Stimulated activated CD4-positive, alpha-beta T cell treated with anti-CD3 and anti-CD28 coated beads, Interleukin-1b, Interleukin-23, amount 100 ng/mL, for 48 hours (primary cell): ENCODE results near the gene TPP2.

Experiments used
- DNase-seq: peaks from one replicate; pipeline ENCODE4 v3.0.0-alpha.2; 2020

Gene TPP2

DNA sequence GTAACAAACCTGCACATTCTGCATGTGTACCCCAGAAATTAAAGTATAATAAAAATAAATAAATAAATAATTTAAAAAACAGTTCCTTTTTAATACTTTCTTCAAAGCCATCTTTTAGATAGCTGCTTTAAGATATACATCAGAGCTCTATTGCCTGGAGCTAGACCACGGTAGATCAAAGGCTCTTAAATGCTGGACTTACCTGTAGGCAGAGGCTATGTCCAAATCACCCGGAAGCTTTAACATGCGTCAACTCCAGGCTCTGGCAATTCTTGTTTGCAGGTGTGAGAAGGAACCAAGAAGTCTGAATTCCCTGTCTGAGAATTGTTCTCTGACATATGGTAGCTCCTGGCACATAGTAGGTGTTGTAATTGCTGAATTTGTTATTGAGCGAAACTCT lies 99.7 kb downstream of the TPP2 start:
- no peak for DNase-seq

DNA sequence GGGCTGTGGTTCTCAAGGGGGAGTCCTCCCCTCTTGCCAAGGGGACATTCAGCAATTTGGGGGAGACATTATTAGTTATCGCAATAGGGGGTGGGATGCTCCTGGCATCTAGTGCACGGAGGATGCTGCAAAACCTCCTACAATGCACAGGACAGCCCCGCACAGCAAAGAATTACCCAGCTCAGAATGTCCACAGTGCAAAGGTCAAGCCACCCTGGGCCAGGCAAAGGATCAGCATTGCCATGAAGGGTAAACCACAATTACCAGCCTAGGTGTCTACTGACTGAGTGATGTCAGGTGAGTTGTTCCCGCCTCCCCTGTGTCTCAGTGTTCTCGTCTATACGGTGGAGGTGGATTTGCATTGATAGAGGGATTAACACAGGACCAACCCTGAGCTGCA lies 100.5 kb downstream of the TPP2 start:
- no peak for DNase-seq

DNA sequence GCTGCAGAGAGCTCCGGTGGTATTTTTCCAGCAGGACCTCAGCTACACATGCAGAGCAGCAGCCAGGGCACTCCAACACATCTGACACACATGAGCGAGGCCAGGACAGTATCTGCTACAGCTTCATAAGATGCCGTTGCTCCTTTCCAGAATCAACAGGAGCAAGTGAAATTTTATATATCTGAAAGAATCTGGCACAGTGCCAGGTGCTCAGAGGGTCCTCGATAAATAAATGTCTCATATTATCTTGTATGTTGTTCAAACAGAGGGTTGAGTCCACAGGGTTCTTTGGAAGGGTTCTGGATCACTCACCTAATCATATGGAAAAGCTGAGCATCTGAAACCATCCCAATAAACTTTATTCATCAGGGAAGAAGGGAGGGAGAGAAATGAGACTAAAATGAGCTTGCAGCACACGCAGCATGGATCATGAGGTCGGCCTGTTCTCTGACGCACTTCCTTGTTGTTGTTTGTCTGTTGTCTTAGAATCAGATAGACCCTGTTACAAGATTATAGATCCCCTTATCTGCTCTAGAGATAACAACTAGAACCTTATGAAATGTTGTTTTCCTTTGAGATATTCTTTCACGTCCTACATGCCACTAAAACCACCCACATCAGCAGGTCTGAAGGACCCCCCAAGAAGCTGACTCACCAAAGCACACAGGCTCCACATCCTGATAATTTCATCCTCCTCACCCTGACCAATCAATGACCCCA lies 101.3 kb downstream of the TPP2 start:
- DNase-seq, result no peak

DNA sequence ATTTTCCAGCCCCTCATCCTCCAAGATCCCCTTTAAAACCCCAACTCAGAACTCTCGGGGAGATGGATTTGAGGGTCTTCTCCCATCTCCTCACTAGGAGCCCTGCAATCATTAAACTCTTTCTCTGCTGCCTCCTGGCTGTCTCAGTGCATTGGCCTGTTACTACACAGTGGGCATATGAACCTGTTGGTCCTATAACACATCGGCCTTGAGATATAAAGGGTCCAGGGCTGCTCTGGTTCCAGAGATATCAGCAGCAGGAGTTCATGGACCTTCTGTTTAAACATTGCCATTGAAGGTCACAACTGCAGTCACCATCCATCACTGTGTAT lies 101.8 kb downstream of the TPP2 start:
- DNase-seq, result no peak

DNA sequence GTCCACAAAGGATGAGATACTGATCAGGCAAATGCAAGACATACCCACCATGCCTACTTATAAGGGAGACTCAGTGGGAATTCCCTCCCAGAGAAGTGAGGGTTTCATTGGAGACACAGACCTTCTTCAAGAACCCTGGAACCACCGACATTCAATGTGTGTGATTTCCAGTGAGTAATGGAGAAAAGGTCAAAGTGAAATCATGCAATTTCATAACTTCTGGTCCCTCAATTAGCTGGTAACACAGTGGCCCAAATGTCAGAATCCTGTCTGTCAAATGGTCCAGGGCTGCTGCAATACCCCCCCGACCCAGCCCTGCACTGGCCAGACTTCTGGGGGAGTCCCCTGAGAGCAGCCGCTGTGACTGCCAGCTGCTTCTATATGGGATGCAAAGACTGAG lies 102.7 kb downstream of the TPP2 start:
- no peak for DNase-seq

DNA sequence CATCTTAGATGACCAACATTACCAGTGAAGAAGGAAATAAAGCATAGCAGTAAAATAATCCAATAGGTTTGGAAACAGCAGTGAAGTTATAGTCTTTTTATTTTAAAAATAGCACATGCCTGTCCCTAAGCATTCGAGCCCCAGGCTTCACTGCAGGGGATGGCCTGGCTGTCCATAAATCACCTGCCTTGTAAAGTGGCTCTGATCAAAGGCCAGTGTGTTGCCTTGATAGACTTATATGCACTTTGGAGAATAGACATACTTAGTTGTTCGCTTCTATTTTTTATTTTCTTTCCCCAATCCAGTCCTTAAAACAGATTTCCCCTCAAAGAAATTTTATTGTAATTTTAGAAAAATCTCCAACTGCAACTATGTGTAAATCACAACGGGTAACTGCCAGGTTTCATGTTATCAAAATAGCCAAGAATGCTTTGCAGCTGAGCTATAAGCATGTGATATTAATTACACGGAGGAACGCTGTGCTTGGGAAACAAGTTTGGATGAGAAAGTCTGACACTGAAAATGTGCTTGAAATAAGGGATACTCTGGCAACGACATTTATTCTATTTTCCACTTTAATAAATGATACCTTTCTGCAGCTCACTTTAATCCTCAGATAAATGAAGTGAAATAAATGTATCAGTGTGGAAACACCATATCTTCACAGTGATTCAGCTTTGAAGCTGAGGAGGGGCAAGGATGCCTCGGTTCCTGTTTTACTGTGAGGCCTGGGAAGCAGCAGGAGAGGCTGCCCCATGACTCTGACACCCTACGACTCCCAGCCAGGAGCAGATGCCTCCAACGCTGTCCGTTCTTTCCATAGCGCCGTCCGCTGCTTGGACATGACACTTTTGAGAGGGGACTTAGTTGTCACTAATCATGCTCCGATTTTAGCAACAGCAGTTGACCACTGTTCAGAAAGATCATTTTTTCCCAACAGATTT lies 103.6 kb downstream of the TPP2 start:
- no peak for DNase-seq

DNA sequence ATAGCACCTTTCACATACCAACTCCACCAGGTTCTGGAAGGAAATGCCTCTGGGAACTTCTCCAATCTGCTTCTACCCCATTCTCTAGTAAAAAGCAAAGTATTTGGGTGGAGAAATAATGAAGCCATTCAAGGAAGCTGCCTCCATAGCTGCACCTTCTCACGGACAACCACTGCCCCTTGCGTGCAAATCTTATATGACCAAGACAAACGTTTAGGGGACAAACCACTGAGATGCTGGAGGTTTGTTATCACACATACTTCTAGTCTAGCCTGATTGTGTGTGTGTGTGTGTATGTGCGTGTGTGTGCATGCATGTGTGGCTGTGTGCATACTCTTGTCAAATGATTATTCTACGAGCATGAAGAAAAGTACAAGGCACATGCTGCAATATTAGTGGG lies 104.5 kb downstream of the TPP2 start:
- DNase-seq, result no peak

DNA sequence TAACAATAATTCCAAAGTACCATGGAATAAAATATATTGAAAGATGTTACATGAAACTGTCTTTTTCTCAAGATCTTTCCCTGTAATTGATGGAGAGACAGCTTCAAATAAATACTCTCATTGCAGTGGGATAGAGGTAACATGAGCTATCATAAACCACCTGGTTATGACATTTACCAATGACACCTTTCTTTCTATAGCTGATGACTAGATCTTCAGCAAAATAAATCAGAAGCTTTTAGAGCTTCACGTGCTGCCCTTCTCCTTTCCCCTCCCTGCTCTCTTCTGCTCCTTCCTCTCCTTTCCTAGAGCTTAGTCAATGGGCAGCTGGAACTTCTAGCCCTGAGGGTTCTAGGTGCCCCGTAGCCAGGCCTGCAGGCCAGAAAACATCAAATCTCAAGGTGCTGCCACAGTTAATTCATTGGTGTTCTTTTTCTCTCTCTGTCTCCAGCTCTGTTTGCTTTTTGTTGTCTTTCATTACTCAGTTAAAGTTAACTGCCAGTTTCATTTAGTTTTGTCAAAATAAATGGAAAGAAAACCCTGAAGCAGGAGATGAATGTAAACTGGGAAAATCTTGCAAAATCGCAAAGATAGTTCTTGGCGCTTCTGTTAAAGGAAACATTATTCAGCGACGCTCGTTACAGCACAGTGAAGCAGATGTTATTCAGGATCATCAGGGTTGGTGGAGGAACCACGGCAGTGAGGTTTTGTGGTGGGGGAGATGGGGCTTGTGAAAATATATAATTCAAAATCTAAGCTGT lies 106.4 kb downstream of the TPP2 start:
- no peak for DNase-seq

DNA sequence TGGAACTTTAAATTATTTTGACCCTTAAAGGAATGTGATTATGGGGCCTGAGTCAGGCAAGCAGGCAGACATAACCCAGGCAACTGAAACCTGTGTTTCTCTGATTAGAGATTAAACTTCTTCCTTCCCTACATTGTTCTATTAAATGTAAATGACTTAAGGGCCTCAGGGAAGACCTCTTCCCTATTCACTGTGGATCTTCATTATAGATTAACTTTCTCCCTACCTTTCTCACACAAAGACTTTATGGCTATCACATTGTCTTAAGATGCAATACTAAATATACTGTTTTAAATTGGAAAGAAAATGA lies 106.9 kb downstream of the TPP2 start:
- DNase-seq, result no peak

DNA sequence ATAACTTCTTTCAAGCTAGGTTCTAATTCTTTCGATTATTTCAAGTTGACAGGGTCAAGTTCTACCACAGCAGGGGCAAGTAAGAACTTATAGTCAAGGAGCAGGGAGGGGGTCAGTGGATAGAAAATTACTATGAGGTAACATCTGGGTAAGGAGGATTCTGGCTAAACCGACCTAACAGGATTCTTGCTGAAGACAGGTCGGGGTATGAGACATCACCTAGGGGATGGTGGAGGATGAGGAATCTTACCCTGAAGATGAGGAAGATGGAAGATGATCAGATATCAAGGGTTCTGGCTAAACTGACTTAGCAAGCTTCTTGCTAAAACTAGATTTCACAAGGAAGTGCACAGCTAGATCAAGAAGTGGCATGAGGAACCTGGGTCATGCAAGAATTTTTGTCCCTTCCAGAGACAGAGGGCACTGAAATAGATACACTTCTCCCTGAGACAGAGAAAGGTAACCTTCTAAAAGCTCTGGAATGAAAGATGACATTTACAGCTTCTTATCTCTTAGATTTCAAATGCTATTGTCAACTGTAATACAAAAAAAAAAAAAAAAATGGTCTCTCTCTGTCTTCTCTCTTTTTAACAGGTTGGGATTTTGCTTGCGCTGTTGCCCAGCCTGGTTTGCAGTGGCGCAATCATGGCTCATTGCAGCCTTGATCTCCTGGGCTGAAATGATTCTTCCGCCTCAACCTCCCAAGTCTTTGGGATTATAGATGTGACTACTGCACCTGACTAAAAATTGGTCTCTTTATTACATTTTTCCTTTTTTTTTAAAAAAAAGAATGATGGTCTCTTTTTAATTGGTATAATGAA lies 107.7 kb downstream of the TPP2 start:
- no peak for DNase-seq

DNA sequence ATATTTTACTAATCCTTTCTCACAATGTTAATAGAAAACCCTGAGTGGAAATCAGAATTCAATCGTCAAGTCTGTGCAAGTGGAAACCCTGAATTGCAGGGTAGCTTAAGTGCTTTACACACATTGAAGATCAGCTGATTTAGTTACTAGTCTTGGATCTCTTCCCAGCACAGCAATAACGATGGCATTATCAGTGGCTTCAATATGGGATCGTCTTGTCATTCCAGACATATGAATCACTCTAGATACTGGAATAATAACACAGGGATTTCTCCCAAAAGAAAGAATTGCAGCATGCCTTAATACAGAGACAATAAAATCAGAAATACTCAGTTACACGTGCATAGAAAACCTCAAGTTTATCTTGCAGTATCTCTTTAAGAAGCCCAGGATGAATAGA lies 110.7 kb downstream of the TPP2 start:
- no peak for DNase-seq

DNA sequence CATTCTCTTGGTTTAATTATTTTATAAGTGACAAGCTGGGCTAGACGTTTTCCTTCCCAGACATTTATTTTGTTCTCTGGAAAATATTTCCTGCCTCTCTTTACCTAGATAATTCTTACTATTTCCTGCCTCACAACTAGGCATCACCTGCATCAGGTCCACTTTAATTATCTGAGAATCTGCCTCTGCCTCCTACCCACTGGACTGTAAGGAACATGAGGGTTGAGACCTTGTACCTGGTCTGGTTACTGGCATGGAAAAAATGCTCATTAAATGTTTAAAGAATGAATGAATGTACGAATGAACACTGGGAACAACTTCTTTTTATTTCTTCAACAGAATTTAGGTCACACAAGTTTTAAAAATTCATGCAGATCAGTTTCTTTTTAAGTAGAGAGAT lies 111.4 kb downstream of the TPP2 start:
- DNase-seq, result no peak

DNA sequence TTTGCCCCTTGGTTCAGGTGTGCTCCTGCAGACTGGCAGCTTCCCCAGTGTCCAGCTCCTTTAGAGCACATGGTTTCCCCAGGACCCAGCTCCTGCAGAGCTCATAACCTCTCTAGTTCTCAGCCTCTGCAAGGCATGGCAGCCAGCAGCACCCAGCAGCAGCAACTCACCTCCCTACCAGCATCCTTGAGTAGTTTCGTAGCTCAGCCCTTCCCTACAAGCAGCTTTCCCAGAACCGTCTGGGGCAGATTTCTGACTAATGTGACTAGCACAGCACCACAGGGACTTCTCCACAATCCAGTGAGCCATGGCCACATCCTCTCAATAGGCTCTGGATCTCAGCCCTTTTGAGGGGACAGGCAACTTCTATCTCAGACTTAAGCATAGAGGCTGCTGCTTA lies 112.2 kb downstream of the TPP2 start:
- DNase-seq, result no peak

DNA sequence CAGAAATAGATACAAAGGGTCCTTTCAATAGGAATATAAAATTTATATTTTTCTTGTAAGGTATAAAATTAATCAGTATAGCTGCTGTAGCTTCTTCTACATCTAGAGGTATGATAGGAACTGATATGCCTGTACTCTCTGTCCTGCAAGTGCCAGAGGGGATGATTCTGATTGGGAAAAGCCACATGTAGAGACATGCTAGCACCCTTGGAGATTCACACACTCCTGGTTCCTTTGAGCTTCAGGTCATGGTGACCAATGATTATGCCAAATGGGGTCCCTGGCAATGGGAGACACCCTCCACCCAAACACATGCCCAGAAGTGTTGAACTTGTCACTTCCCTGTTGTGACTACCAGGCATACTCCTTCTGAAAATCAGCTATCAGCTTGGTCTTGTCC lies 112.8 kb downstream of the TPP2 start:
- DNase-seq, result no peak

DNA sequence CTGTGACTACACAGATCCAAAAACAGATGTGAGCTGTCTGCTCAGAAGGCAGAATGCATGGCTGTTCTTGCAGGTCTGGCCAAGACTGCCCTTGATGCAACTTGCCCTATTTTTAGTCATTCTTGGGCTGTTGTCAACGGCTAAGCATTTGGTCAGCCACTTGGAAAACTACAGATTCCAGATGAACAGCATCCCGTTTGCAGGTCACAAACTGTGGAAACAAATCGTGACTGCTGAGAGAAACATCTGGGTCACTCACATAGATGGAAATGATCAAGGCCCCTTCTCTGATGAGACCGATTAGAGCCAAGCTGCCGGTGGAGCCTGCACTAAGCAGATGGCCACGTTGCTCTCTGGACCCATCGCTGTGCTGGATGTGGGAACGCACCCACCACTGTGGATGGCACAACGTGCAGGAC lies 113.5 kb downstream of the TPP2 start:
- no peak for DNase-seq

DNA sequence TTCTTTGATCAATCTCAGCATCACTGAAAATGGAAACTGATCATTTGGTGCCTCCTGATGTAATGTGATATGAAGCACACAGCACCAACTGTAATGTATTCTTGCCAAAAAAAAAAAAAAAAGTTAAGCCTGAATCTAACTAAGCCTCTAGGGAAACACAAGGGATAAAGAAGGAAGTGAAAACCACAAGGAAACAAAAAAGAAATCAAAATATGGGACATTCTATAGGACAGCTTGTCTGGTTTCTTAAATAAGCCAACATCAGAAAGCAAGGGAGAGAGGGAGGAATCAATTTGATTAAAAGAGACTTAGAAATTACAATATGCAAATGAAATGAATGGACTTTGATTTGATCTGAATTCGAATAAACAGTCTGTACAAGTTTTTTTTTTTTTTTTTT lies 118.7 kb downstream of the TPP2 start:
- no peak for DNase-seq

DNA sequence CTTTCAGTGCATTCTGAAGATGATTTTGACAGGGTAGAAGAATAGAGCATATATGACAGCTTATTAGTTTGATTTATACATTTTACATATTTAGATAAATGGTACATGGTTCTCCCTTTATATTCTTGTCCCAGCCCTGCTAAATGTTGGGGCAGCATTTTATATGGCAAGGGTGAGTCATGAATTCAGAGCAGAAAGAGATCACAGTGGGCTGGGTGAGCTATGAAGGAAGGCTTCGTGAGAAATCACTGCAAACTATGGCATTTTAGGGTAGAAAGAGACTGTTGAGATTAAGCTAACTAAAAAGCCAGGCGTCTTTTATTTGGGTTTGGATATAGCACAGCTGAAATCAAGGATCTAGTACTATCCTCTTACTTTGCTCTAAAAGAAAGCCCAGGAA lies 122.0 kb downstream of the TPP2 start:
- no peak for DNase-seq

DNA sequence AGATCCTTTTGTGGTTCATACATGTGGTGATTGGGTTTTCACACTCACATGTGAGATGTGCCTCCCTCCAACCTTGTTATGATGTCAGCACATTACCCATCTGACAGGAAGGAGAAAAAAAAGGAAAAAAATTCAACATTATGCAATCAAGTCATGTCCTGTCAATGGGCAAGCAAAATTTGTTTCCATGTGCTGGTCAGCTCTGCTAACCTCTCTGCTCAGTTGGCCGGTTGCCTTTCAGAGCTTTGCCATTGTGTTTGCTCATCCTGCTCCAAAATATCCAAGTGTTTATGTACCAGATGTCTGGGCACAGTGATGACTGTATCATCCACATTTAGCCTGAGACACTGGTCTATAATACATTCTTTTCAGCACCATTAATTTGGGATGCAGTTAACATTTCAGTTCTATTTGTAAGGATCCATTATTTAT lies 125.0 kb downstream of the TPP2 start:
- no peak for DNase-seq

DNA sequence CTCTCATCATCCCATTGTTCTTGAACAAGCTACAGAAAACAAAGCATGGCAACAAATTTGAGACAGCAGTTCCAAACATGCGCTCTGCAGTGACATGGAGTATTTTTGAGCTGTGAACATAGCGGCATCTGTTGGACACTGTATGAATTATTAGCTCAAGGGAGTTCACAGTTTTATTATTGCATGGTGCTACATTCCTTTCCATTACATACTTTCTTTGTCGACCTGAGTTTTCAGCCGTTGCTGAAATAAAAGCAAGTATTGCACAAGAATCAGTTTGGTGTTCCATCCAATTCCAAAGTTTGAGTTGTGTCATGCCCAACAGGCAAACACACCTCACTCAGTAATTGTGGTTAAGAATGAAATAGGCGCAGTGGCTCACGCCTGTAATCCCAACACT lies 128.1 kb downstream of the TPP2 start:
- no peak for DNase-seq

DNA sequence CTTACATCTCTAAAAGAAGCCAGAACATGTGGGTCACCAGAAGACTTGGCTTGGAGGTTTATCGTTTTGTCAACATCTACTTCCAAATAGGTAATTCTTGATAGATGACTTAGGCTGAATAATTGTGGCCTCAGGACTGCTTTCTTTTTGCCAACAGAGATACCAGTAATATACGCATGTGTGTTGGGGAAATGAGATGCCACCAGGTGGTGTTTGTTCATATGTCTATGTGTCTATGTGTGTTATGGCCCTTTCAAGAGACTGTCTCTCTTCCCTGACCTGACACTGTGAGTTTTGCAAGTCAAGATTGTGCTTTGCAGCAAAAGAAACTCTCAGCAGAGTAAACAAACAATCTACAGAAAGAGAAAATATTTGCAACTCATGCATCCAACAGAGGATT lies 129.6 kb downstream of the TPP2 start:
- no peak for DNase-seq
